ENCODE results near the gene VTI1A.

VTI1A gene

DNA sequence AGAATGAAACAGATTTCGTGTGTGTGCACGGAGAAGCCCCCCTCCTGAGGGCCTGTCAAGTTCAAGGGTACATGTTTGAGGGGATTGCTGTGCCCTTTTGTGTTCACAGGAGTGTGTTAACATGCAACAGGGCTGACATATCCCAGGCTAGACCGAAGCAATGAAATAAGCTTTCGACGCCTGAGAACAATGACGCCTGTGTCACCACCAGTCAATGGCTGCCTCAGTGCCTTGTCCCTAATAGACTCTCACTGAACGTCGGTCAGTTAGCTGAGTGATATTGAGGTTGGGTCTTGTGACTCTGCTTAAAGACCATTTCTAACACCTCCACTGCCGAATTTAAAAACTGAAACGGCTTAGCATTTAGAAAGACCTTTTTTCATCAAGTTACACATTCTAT, 327.8 kb downstream of the VTI1A start:
- H3K9me3 ChIP-seq (ENCODE audit: control insufficient read depth, insufficient read depth, low read length), result no peaks in the 10 kb centered on the region
- H3K36me3 ChIP-seq (ENCODE audit: control insufficient read depth, insufficient read depth, low read length), result no peaks in the 10 kb centered on the region
- no peaks in the 10 kb centered on the region for H3K27me3 ChIP-seq (ENCODE audit: control insufficient read depth, insufficient read depth, low read length)
- no peak overlapping the region for H3K9ac ChIP-seq (ENCODE audit: low read depth, low read length)
- H3K4me3 ChIP-seq (ENCODE audit: low read depth, low read length), result no peak overlapping the region
- H3K4me1 ChIP-seq (ENCODE audit: control insufficient read depth, insufficient read depth, low read length), result no peaks in the 10 kb centered on the region

GRCh38 chr10:112775381-112775780, 328.4 kb downstream of the VTI1A start:
- H3K9me3 ChIP-seq (ENCODE audit: control insufficient read depth, insufficient read depth, low read length), result no peaks in the 10 kb centered on the region
- H3K4me1 ChIP-seq (ENCODE audit: control insufficient read depth, insufficient read depth, low read length), result no peaks in the 10 kb centered on the region
- no peak overlapping the region for H3K4me3 ChIP-seq (ENCODE audit: low read depth, low read length)
- H3K9ac ChIP-seq (ENCODE audit: low read depth, low read length), result no peak overlapping the region
- H3K36me3 ChIP-seq (ENCODE audit: control insufficient read depth, insufficient read depth, low read length), result no peaks in the 10 kb centered on the region
- no peaks in the 10 kb centered on the region for H3K27me3 ChIP-seq (ENCODE audit: control insufficient read depth, insufficient read depth, low read length)

DNA sequence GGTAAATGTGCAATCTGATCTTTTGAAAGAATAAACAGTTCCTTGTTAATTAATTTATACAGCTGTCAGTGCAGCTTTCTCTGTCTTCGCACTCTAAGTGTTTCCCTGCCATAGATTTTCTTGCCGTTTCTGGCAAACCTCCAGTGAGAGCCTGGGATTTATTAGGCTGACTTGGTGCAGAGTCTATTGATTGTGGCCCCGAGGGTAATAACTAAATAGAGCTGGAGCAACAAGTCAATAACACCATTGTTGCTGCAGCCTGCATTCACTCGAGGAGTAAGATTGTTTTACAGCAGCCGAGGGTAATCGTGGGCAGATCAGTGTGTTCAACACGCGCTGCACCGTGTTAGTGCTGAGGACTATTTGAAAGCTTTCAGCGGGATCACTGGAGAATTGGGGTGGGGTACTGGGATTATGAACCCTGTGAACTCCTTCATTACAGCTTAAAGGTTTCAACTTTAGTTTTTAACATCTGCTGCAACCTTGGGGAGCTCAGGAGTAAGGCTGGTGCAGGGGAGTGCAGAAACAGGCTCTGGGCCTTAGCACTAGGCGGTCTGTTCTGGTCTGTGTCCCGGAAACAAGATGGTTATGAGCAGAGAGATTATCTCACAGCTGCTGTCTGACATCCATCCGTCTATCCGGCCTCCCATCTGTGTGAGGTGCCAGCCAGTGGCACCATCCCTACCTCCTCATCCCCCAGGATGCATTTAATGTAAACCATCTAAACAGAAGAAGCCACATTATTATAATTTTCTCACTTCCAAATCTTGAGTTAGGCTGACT, 329.1 kb downstream of the VTI1A start:
- H3K4me1 ChIP-seq (ENCODE audit: control insufficient read depth, insufficient read depth, low read length), result no peaks in the 10 kb centered on the region
- H3K9ac ChIP-seq (ENCODE audit: low read depth, low read length), result no peak overlapping the region
- H3K9me3 ChIP-seq (ENCODE audit: control insufficient read depth, insufficient read depth, low read length), result no peaks in the 10 kb centered on the region
- no peaks in the 10 kb centered on the region for H3K36me3 ChIP-seq (ENCODE audit: control insufficient read depth, insufficient read depth, low read length)
- H3K27me3 ChIP-seq (ENCODE audit: control insufficient read depth, insufficient read depth, low read length), result no peaks in the 10 kb centered on the region
- no peak overlapping the region for H3K4me3 ChIP-seq (ENCODE audit: low read depth, low read length)

GRCh38 chr10:112778579-112778978, 331.6 kb downstream of the VTI1A start:
- Histone ChIP-seq H3K9me3 (ENCODE audit: control insufficient read depth, insufficient read depth, low read length) (no peaks in the 10 kb centered on the region), H3K9ac (ENCODE audit: low read depth, low read length) (no peak overlapping the region), H3K4me1 (ENCODE audit: control insufficient read depth, insufficient read depth, low read length) (no peaks in the 10 kb centered on the region), H3K36me3 (ENCODE audit: control insufficient read depth, insufficient read depth, low read length) (no peaks in the 10 kb centered on the region), H3K27me3 (ENCODE audit: control insufficient read depth, insufficient read depth, low read length) (no peaks in the 10 kb centered on the region), H3K4me3 (ENCODE audit: low read depth, low read length) (no peak overlapping the region)

GRCh38 chr10:112779025-112779770, 332.2 kb downstream of the VTI1A start:
- no peak overlapping the region for H3K9ac ChIP-seq (ENCODE audit: low read depth, low read length)
- H3K4me3 ChIP-seq (ENCODE audit: low read depth, low read length), result no peak overlapping the region
- no peaks in the 10 kb centered on the region for H3K4me1 ChIP-seq (ENCODE audit: control insufficient read depth, insufficient read depth, low read length)
- H3K27me3 ChIP-seq (ENCODE audit: control insufficient read depth, insufficient read depth, low read length), result no peaks in the 10 kb centered on the region
- H3K36me3 ChIP-seq (ENCODE audit: control insufficient read depth, insufficient read depth, low read length), result no peaks in the 10 kb centered on the region
- H3K9me3 ChIP-seq (ENCODE audit: control insufficient read depth, insufficient read depth, low read length), result no peaks in the 10 kb centered on the region

- Histone ChIP-seq H3K4me3 (ENCODE audit: low read depth, low read length) (no peak overlapping the region), H3K4me1 (ENCODE audit: control insufficient read depth, insufficient read depth, low read length) (peaks cover 3% of the 10 kb centered on the region), H3K9me3 (ENCODE audit: control insufficient read depth, insufficient read depth, low read length) (no peaks in the 10 kb centered on the region), H3K36me3 (ENCODE audit: control insufficient read depth, insufficient read depth, low read length) (no peaks in the 10 kb centered on the region), H3K9ac (ENCODE audit: low read depth, low read length) (no peak overlapping the region), H3K27me3 (ENCODE audit: control insufficient read depth, insufficient read depth, low read length) (no peaks in the 10 kb centered on the region)
These were observed 335.3 kb downstream of the VTI1A start for GRCh38 chr10:112782200-112782907.

- no peaks in the 10 kb centered on the region for H3K36me3 ChIP-seq (ENCODE audit: control insufficient read depth, insufficient read depth, low read length)
These were observed 336.5 kb downstream of the VTI1A start for GRCh38 chr10:112783351-112784021.

GRCh38 chr10:112784022-112784461, 337.0 kb downstream of the VTI1A start:
- Histone ChIP-seq H3K36me3 (ENCODE audit: control insufficient read depth, insufficient read depth, low read length) (no peaks in the 10 kb centered on the region), H3K9me3 (ENCODE audit: control insufficient read depth, insufficient read depth, low read length) (no peaks in the 10 kb centered on the region), H3K9ac (ENCODE audit: low read depth, low read length) (no peak overlapping the region), H3K4me1 (ENCODE audit: control insufficient read depth, insufficient read depth, low read length) (peaks cover 3% of the 10 kb centered on the region), H3K27me3 (ENCODE audit: control insufficient read depth, insufficient read depth, low read length) (no peaks in the 10 kb centered on the region), H3K4me3 (ENCODE audit: low read depth, low read length) (no peak overlapping the region)

More at GRCh38 chr10:112783351-112784021, 336.5 kb downstream of the VTI1A start:
- Histone ChIP-seq H3K9ac (ENCODE audit: low read depth, low read length) (no peak overlapping the region), H3K4me3 (ENCODE audit: low read depth, low read length) (no peak overlapping the region), H3K27me3 (ENCODE audit: control insufficient read depth, insufficient read depth, low read length) (no peaks in the 10 kb centered on the region), H3K4me1 (ENCODE audit: control insufficient read depth, insufficient read depth, low read length) (peaks cover 3% of the 10 kb centered on the region), H3K9me3 (ENCODE audit: control insufficient read depth, insufficient read depth, low read length) (no peaks in the 10 kb centered on the region)

- Histone ChIP-seq H3K9me3 (ENCODE audit: control insufficient read depth, insufficient read depth, low read length) (no peaks in the 10 kb centered on the region), H3K4me3 (ENCODE audit: low read depth, low read length) (no peak overlapping the region), H3K36me3 (ENCODE audit: control insufficient read depth, insufficient read depth, low read length) (no peaks in the 10 kb centered on the region), H3K27me3 (ENCODE audit: control insufficient read depth, insufficient read depth, low read length) (no peaks in the 10 kb centered on the region), H3K9ac (ENCODE audit: low read depth, low read length) (no peak overlapping the region), H3K4me1 (ENCODE audit: control insufficient read depth, insufficient read depth, low read length) (peaks cover 3% of the 10 kb centered on the region)
These were observed 338.1 kb downstream of the VTI1A start for GRCh38 chr10:112785089-112785488.

GRCh38 chr10:112789248-112789647, 342.2 kb downstream of the VTI1A start:
- Histone ChIP-seq H3K27me3 (ENCODE audit: control insufficient read depth, insufficient read depth, low read length) (no peaks in the 10 kb centered on the region), H3K9ac (ENCODE audit: low read depth, low read length) (no peak overlapping the region), H3K9me3 (ENCODE audit: control insufficient read depth, insufficient read depth, low read length) (no peaks in the 10 kb centered on the region), H3K36me3 (ENCODE audit: control insufficient read depth, insufficient read depth, low read length) (no peaks in the 10 kb centered on the region), H3K4me1 (ENCODE audit: control insufficient read depth, insufficient read depth, low read length) (peaks cover 12% of the 10 kb centered on the region), H3K4me3 (ENCODE audit: low read depth, low read length) (no peak overlapping the region)

DNA sequence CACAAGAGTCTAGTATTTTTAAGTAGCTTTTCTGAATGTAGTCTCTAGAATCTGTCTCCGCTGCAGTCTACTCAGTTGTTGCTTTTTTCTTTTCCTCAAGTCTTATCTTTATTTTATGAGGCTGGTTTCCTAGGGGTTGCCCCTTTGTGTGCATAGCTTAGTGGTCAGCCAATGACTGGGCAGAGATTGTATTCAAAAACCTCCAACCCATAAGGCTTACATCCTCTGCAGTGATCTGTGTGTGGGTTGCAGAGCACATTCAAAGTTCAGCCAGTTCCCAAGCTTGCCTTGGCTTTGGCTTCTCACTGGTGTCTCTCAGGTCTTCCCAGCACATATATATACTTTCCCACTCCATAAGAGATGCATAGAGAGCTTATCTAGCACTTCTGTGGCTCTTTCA, 343.0 kb downstream of the VTI1A start:
- no peaks in the 10 kb centered on the region for H3K9me3 ChIP-seq (ENCODE audit: control insufficient read depth, insufficient read depth, low read length)
- no peak overlapping the region for H3K4me3 ChIP-seq (ENCODE audit: low read depth, low read length)
- H3K9ac ChIP-seq (ENCODE audit: low read depth, low read length), result no peak overlapping the region
- H3K27me3 ChIP-seq (ENCODE audit: control insufficient read depth, insufficient read depth, low read length), result no peaks in the 10 kb centered on the region
- H3K36me3 ChIP-seq (ENCODE audit: control insufficient read depth, insufficient read depth, low read length), result no peaks in the 10 kb centered on the region
- H3K4me1 ChIP-seq (ENCODE audit: control insufficient read depth, insufficient read depth, low read length), result peaks cover 10% of the 10 kb centered on the region

Data from iPS-15b (cell line).